ENCODE measurements around the gene SLC24A3.

- TF ChIP-seq POLR2A (IDR thresholded peaks at IDR 0.05), result no peak
- no peak for TF ChIP-seq EP300 (IDR thresholded peaks at IDR 0.05)
- TF ChIP-seq, protein P1, sequence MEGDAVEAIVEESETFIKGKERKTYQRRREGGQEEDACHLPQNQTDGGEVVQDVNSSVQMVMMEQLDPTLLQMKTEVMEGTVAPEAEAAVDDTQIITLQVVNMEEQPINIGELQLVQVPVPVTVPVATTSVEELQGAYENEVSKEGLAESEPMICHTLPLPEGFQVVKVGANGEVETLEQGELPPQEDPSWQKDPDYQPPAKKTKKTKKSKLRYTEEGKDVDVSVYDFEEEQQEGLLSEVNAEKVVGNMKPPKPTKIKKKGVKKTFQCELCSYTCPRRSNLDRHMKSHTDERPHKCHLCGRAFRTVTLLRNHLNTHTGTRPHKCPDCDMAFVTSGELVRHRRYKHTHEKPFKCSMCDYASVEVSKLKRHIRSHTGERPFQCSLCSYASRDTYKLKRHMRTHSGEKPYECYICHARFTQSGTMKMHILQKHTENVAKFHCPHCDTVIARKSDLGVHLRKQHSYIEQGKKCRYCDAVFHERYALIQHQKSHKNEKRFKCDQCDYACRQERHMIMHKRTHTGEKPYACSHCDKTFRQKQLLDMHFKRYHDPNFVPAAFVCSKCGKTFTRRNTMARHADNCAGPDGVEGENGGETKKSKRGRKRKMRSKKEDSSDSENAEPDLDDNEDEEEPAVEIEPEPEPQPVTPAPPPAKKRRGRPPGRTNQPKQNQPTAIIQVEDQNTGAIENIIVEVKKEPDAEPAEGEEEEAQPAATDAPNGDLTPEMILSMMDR (IDR thresholded peaks at IDR 0.05), result no peak
- TF ChIP-seq POLR2AphosphoS5 (IDR thresholded peaks at IDR 0.05), result no peak
Measured at GRCh38 chr20:19506021-19506420, 293.6 kb downstream of the SLC24A3 start.

Data from sigmoid colon (tissue), 4 donors.